ENCODE measurements around the gene COG8. TPM values are rescaled to one million over a fixed set of nuclear protein-coding genes. Genes with fewer than 3 reads are reported as not detected.
A peak's percentile ranks its signal among the peaks of the same experiment; 100 is the strongest.

Gene COG8
- total and polyA plus RNA-seq, 2 donors (not counting 3 experiments of a cell fraction or from before 2014, with no cell fraction given) = 29.0 to 31.6 TPM

GRCh38 chr16:69294051-69294450, 45.3 kb downstream of the COG8 start:
- POLR2A ChIA-PET = no interaction called here

More at GRCh38 chr16:69294051-69294450, 45.3 kb downstream of the COG8 start:
- Histone ChIP-seq H4K20me1 (replicated peaks; ENCODE audit: control insufficient read depth, extremely low read depth, insufficient read depth, low read length) (no peaks in the 10 kb centered on the region), H3K4me3 (replicated peaks in 1 of 3; ENCODE audit: insufficient read depth in 1 of 3, low read depth in 1 of 3, low read length in 3 of 3) (no peak overlapping the region), H3K27me3 (ENCODE audit: control insufficient read depth in 2 of 2, insufficient read depth in 2 of 2, low read length in 2 of 2) (no peaks in the 10 kb centered on the region), H3K79me2 (ENCODE audit: control insufficient read depth, insufficient read depth, low read length) (peaks cover 2% of the 10 kb centered on the region), H3K4me2 (ENCODE audit: insufficient read depth, low read length) (no peak overlapping the region), H3K36me3 (ENCODE audit: control insufficient read depth in 2 of 2, extremely low read depth in 1 of 2, insufficient read depth in 2 of 2, low read length in 2 of 2) (peaks cover 3 to 4% of the 10 kb centered on the region in 2 experiments), H3K4me1 (ENCODE audit: control insufficient read depth, extremely low read depth, insufficient read depth, low read length) (peaks cover 3% of the 10 kb centered on the region), H3K9ac (replicated peaks; ENCODE audit: extremely low read depth, insufficient read depth, low read length) (no peak overlapping the region), H3K9me3 (replicated peaks; ENCODE audit: control insufficient read depth, insufficient read depth, low read length) (no peaks in the 10 kb centered on the region), H3K27ac (ENCODE audit: insufficient read depth, low read depth, low read length) (no peak overlapping the region), H3K9me1 (replicated peaks; ENCODE audit: control insufficient read depth, extremely low read depth, insufficient read depth, low read length) (no peaks in the 10 kb centered on the region), H2AFZ (ENCODE audit: low read depth, low read length) (no peak overlapping the region)
- intact Hi-C loops (cut with micrococcal nuclease) (loop anchor here (10.0 kb wide), 1 partner anchor 449 kb away; the partner anchor contains the start of gene TANGO6), dilution Hi-C loops (cut with MboI; ENCODE audit: extremely low pct_ligation_motif_present, low sequenced_read_pairs) (no loop called here)
- CTCF ChIA-PET = no interaction called here
- peak; percentile 28 for FAIRE-seq
- no peak for DNase-seq (ENCODE audit: low read depth, low spot score)
- TF ChIP-seq EZH2 (IDR thresholded peaks at IDR 0.05; ENCODE audit: borderline replicate concordance, low read depth, low read length, severe bottlenecking) (no peak), MYC (IDR thresholded peaks at IDR 0.05; ENCODE audit: low read depth, low read length) (no peak), JUN (IDR thresholded peaks at IDR 0.05; ENCODE audit: borderline replicate concordance, insufficient read depth, insufficient read length, low read depth) (no peak), FOS (IDR thresholded peaks at IDR 0.05; ENCODE audit: borderline replicate concordance, insufficient read depth, low read length) (no peak), POLR2AphosphoS5 (IDR thresholded peaks at IDR 0.05; ENCODE audit: insufficient read depth, low read depth, low read length) (no peak), POLR2A (IDR thresholded peaks at IDR 0.05; ENCODE audit: low read depth, low read length) (no peak), GATA2 (IDR thresholded peaks at IDR 0.05; ENCODE audit: insufficient read depth, insufficient read length, low read depth, low read length) (no peak)
- TF ChIP-seq, protein P1, sequence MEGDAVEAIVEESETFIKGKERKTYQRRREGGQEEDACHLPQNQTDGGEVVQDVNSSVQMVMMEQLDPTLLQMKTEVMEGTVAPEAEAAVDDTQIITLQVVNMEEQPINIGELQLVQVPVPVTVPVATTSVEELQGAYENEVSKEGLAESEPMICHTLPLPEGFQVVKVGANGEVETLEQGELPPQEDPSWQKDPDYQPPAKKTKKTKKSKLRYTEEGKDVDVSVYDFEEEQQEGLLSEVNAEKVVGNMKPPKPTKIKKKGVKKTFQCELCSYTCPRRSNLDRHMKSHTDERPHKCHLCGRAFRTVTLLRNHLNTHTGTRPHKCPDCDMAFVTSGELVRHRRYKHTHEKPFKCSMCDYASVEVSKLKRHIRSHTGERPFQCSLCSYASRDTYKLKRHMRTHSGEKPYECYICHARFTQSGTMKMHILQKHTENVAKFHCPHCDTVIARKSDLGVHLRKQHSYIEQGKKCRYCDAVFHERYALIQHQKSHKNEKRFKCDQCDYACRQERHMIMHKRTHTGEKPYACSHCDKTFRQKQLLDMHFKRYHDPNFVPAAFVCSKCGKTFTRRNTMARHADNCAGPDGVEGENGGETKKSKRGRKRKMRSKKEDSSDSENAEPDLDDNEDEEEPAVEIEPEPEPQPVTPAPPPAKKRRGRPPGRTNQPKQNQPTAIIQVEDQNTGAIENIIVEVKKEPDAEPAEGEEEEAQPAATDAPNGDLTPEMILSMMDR (IDR thresholded peaks at IDR 0.05; ENCODE audit: extremely low read depth in 1 of 2, insufficient read depth in 1 of 2, low read depth in 1 of 2, low read length in 2 of 2) = no peak
- TF ChIP-seq, protein P2, sequence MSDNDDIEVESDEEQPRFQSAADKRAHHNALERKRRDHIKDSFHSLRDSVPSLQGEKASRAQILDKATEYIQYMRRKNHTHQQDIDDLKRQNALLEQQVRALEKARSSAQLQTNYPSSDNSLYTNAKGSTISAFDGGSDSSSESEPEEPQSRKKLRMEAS (IDR thresholded peaks at IDR 0.05; ENCODE audit: insufficient read depth, insufficient read length) = no peak
- BruUV-seq (replicated peaks) = no TSS peak

Data from endothelial cell of umbilical vein (primary cell).